COLO668 (cell line): ENCODE measurements around the gene CBR1.
"Not testable (repeated sequence)": the region's sequence is repeated elsewhere in the genome, so short reads cannot be mapped to it uniquely, and the experiment has no call there.

Experiments used
- DNase-seq: peaks from one replicate; lab custom pipeline; 2025; ENCODE audit not compliant: unreplicated experiment; lab: John Stamatoyannopoulos, UW

The CBR1 gene

DNA sequence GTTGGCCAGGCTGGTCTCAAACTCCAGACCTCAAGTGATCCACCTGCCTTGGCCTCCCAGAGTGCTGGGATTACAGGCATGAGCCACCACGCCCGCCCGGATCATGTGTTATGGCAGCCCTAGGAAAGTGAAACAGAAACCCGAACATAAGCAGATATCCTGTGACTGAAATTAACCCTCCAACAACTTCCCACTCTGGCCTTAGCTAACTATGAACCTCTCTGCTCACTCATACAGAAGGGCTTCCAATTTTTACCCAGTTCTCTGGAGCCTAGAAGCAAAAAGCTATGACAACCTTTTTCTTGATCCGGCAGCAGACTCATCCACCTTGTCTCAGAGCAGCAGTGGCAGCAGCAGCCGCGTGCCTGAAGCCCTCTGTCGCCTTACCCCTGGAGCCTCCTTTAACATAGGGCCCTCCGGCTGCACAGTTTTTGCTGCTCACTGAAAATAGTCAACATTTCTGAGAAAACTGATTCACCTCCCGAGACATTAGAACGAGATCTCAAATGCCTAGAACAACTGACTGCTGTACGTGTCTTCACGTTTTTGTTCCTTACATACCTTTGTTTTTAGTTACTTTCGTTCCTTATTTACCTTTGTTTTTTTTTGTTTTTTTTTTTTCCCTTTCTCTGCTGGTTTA is 9.3 kb downstream of the CBR1 start:
- no peak for DNase-seq

GRCh38 chr21:36079671-36080070 is 9.8 kb downstream of the CBR1 start:
- no peak for DNase-seq

DNA sequence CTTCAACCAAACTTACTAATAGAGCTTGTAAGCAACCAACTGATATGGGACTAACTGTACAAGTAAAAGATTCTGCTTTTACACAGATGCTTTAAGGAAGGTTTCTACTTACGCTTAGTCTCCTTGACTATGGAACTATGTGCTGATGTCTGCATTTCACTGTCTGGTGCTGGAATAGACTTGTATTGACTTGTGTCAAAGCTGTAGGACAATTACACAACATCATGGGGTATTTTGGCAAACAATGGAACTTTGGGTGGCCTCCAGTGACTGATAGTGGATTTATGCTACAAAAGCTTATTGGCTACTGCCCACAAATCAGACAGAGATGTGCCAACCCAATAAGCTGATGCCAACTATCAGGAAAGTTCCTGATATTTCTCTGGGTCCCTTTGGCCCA is 10.6 kb downstream of the CBR1 start:
- no peak for DNase-seq

DNA sequence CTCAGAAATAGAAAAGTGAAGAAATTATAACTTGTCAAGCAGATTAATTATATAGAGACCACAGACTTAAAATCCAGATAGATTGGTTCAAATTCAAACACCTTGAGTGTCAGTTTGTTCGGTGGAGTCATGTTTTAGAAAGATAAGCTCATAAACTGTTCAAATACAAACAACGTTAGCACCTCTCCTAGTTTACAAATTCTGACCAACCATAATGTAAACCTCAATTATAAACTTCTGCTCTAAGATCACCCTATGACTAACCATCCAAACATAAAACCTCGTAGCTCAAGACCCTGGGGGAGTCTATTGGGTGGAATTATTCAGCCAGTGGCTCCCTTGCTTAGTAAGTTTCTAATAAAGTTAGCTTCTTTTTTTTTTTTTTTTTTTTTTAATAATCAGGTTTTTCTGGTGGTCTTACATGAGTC is 12.4 kb downstream of the CBR1 start:
- DNase-seq = no peak

DNA sequence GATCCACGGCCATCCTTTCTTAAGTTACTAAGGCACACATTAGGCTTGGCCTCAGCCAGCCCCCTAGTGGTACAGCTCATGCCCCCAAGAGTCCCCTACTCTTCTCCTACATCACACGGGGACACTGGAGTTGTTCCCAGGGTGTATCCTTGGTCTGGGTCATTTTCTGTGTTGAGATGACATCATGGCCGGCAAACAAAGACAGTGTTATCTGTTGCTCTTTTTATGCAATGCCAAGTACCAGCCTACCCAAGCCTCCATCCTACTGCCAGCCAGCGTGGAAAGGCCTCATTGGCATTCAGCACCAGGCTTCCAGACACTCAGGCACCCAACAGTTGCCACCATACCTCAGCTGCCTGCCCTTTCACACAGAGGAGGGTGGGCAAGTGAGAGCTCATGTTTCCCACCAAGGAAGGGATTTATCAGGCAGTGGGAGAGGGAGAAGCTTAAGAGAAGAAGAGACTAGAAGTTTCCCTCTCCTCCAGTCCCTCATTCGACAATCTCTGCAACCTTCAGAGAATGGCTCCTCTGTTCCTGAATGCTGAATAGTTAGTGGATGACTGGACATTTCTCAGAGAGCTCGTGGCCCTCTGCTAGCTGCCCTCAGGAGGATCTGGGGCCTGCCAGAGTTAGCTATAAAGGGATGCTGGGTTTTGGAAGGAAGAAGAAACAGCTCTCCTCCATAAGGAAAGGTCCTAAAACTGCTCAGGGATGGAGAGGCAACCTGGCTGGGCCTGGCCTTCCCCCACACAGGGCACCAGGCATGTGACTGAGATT is 17.7 kb downstream of the CBR1 start:
- DNase-seq = no peak

DNA sequence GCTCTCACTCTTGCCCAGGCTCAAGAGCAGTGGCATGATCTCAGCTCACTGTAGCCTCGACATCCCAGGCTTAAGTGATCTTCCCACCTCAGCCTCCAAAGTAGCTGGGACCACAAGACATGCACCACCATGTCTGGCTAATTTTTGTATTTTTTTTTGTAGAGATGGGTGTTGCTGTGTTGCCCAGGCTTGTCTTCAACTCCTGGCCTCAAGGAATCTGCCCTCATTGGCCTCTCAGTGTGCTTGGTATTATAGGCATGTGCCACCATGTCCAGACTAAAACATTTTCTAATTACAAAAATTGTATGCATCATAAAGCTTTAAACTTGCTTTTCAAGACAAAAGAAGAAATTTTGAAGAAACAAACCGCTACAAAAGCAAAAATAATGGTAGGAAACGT is 20.1 kb downstream of the CBR1 start:
- DNase-seq = no peak

DNA sequence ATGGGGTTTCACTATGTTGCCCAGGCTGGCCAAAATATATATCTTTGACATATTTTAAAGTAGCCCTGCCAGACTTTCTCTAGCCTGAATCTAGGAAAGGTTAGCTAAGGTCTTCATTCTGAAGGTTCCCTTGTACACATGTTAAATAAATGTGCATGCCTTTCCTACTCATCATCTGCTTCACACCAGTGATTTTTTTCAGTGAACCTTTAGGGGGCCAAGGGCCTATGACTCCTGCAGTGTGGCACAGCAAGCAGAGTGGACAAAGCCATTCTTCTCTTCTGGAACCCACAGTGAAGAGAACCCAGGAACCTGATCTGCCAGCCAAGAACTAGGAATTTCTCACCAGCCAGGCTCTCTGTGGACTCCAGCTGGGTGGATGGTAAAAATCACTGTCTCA is 22.9 kb downstream of the CBR1 start:
- DNase-seq = no peak

GRCh38 chr21:36093512-36093911 is 23.7 kb downstream of the CBR1 start:
- no peak for DNase-seq

- DNase-seq = no peak
Observed at GRCh38 chr21:36096398-36097290, 26.8 kb downstream of the CBR1 start.

GRCh38 chr21:36097427-36098181 is 27.8 kb downstream of the CBR1 start:
- DNase-seq = no peak

GRCh38 chr21:36098182-36098532 is 28.3 kb downstream of the CBR1 start:
- no peak for DNase-seq

GRCh38 chr21:36099000-36099399 is 29.2 kb downstream of the CBR1 start:
- no peak for DNase-seq

DNA sequence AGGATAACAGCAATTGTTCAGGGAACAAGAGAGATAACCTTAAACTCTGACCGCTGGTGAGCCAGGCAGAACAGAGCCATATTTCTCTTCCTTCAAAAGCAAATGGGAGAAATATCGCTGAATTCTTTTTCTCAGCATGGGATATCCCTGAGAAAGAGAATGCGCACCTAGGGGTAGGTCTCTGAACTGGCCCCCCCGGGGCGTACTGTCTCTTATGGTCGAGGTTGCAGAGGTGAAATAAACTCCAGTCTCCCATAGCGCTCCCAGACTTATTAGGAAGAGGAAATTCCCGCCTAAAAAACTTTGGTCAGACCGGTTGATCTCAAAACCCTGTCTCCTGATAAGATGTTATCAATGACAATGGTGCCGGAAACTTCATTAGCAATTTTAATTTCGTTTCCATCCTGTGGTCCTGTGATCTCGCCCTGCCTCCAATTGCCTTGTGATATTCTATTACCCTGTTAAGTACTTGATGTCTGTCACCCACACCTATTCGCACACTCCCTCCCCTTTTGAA is 29.9 kb downstream of the CBR1 start:
- not testable (repeated sequence) for DNase-seq

DNA sequence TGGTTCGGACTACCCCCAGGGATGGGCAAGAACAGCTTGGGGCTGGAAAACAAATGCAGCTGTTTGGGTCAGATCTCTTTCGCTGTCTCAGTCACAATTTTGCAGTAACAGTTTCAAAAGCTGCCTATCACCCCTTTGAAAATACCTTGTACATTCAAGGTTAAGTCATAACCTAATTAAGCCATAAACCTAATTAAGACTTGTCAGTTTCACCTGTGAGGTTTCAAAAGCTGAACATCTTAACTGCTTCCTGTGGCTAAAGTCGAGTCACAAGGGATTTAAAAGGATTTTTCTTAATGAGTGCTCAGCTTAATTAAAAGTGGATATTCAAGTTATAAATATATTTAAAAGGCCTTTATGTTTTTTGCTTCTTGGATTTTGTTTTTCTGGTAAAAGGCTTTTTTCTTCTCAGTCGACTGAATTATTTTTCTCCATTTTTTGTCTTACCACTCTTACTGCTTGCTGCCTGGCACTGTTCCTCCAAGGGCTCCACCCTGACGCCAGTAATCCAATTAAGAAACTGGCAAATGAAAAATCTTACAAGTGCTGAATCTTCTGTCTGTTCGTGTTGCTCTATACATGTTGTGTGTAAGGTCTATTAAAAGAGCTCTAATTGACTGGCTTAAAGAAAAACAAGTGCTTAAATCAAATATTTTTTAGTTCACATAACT is 31.3 kb downstream of the CBR1 start:
- no peak for DNase-seq

DNA sequence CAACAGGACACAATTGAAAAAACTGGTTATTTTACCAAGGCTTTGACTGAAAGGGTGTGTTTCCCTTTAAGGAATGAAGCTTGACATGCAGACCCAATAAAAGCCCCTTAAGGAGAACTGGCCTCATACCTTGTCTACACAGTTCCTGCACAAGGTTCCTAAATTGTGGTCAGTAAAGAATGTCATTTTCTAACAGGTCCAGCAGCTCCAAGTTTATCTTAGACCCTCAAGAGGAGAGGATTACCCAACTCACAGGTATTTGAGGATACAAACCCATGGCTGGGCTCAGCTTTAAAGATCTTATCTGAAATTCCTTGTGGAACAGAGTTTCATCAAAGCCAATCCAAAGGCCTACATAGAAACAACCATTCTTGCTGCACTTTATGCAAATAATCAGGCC is 33.6 kb downstream of the CBR1 start:
- DNase-seq = no peak

- no peak for DNase-seq
Observed at GRCh38 chr21:36104317-36105300, 34.8 kb downstream of the CBR1 start.

DNA sequence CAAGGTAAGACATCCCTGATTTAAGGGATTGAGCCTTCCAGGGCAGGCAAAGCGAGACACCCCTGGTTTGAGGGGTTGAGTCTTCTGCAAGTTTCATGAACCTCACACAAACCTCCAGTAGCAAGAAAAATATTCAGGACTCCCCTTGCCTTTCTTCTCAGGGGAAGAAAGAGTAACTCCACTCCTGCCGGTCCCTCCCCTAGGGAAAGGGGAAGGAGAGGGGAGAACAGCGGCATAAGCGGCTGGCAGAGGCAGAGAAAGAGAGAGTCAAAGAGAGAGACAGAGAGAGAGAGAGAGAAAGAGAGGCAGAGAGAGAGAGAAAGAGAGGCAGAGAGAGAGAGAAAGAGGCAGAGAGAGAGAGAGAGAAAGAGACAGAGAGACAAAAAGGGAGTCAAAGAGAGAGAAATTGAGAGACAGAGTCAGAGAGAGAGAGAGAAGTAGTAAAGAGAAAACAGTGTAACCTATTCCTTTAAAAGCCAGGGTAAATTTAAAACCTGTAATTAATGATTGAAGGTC is 35.6 kb downstream of the CBR1 start:
- no peak for DNase-seq

DNA sequence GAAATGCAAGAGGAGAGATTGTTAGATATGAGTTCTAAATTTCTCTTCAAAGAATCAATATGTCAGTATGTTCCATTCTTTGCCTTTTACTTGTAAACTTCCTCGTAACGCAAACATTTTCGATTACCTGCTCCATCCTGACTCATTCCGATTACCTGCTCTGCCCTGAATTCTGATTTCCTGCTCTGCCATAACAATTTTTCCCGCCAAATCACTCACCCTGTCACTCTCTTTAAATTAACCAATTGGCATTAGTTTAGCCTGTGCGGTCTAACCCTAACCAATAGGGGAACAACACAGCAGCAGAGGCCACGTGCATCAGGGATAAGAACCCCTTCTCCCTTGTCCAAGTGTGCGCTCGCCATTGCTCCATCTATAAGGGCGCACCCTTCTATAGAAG is 40.0 kb downstream of the CBR1 start:
- no peak for DNase-seq

- no peak for DNase-seq
Observed at GRCh38 chr21:36111238-36111637, 41.4 kb downstream of the CBR1 start.
